ENCODE measurements around the gene SLC6A12.
A peak's percentile ranks its signal among the peaks of the same experiment; 100 is the strongest.

The SLC6A12 gene

DNA sequence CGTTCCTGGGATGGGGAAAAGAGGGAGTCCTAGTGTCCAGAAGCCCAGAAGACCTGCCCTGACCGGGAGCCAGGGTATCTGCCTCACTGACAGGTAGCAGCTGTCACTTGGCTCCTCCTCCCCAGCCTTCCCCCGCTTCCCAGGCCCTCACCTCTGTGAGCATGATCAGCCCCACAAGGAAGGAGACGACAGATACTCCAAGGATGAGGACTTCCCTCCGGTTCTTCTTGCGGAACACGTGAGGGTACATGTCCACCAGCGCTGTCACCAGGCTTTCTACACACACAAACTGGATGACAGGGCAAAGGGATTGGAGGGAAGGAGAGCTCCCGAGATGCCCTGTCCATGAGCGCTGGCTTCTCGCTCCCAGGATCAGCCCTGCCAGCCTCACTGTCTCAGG is 9.9 kb upstream of the SLC6A12 start:
- TF ChIP-seq, protein P1, sequence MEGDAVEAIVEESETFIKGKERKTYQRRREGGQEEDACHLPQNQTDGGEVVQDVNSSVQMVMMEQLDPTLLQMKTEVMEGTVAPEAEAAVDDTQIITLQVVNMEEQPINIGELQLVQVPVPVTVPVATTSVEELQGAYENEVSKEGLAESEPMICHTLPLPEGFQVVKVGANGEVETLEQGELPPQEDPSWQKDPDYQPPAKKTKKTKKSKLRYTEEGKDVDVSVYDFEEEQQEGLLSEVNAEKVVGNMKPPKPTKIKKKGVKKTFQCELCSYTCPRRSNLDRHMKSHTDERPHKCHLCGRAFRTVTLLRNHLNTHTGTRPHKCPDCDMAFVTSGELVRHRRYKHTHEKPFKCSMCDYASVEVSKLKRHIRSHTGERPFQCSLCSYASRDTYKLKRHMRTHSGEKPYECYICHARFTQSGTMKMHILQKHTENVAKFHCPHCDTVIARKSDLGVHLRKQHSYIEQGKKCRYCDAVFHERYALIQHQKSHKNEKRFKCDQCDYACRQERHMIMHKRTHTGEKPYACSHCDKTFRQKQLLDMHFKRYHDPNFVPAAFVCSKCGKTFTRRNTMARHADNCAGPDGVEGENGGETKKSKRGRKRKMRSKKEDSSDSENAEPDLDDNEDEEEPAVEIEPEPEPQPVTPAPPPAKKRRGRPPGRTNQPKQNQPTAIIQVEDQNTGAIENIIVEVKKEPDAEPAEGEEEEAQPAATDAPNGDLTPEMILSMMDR (IDR thresholded peaks at IDR 0.05; ENCODE audit: low read depth, low read length, missing control alignments): no peak
- peaks cover 15% of the 10 kb centered on the region for H3K27me3 ChIP-seq (replicated peaks)
- no peak for DNase-seq
- in situ Hi-C loops (cut with HindIII; ENCODE audit: low pct_ligation_motif_present, low sequenced_read_pairs): no loop called here
- no peaks in the 10 kb centered on the region for H3K36me3 ChIP-seq (replicated peaks)
- no peak overlapping the region for H3K4me3 ChIP-seq (ENCODE audit: low read depth, low read length)
- H3K27ac ChIP-seq: no peak overlapping the region

DNA sequence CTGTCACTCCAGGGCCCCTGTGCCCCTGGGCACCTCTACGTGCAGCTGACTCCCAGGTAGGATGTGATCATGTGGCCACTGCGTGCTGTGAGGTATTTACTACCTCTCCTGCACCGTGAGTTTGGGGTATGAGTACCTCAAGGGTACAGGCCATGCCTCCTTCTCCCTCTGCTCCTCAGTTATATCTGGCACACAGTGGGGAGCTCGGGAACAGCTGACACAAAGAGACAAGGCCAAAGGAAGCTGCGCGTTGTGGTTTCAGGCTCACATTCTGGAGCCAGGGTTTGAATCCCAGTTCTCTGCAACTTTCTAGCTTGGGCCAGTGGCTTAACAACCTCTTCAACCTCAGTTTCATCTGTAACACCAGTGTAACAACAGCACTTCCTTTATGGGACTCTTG is 7.8 kb upstream of the SLC6A12 start:
- DNase-seq: no peak
- H3K36me3 ChIP-seq (replicated peaks): no peaks in the 10 kb centered on the region
- no peak overlapping the region for H3K27ac ChIP-seq
- TF ChIP-seq, protein P1 (IDR thresholded peaks at IDR 0.05; ENCODE audit: low read depth, low read length, missing control alignments): no peak
- peaks cover 3% of the 10 kb centered on the region for H3K27me3 ChIP-seq (replicated peaks)
- H3K4me3 ChIP-seq (ENCODE audit: low read depth, low read length): no peak overlapping the region
- in situ Hi-C loops (cut with HindIII; ENCODE audit: low pct_ligation_motif_present, low sequenced_read_pairs): no loop called here

DNA sequence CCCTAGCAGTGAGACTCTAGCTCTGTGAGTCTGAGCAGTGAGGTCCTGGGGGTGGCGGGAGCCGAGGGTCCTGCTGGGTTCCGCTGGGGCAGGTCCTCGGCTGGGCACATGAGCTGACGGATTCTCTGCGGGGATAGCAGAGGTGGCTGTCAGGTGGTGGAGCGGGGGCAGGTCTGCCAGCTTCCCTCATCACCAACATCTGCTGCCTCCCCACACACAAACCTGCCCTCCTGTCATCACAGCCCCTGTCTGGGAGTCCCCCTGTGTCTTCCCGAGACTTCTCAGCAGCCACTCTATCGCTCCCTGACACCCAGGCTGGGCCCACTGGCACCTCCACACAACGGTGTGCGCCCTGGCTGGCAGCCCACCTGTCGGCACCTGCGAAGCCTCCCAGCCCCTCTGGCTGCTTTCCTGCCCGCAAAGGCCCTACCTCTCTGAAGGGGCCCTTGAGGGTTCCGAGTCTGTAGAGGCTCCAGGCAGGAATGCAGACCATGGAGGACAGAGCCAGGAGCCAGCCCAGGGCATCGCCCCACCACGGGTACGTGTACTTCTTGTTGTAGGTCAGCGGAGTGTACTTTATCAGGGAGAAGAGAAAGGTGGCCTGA is 7.1 kb upstream of the SLC6A12 start:
- H3K27me3 ChIP-seq (replicated peaks): peaks cover 3% of the 10 kb centered on the region
- DNase-seq: no peak

DNA sequence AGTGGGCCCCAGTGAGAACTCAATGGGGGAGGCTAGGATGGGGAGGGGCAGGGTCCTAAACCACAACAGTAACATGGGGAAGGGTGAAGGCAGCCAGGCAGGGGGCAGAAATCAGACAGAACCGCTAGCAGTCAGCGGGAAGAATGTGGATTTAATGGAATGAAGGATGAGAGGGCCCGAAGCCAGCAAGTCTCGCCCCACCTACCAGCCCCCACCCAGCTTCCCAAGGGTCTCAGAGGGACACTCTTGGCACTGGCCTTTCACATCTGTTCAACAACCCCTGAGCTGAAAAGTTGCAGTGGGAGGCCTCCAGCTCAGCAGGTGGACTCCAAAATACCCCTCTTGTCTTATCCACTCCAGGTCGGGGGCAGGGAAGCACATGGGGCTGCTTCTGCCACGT is 6.5 kb upstream of the SLC6A12 start:
- no peak for DNase-seq
- in situ Hi-C loops (cut with HindIII; ENCODE audit: low pct_ligation_motif_present, low sequenced_read_pairs): no loop called here
- Histone ChIP-seq H3K4me3 (ENCODE audit: low read depth, low read length) (no peak overlapping the region), H3K27ac (no peak overlapping the region), H3K27me3 (replicated peaks) (peaks cover 3% of the 10 kb centered on the region), H3K36me3 (replicated peaks) (no peaks in the 10 kb centered on the region)
- TF ChIP-seq, protein P1 (IDR thresholded peaks at IDR 0.05; ENCODE audit: low read depth, low read length, missing control alignments): no peak

More for the DNA sequence above, 7.1 kb upstream of the SLC6A12 start:
- TF ChIP-seq, protein P1 (IDR thresholded peaks at IDR 0.05; ENCODE audit: low read depth, low read length, missing control alignments): no peak
- H3K4me3 ChIP-seq (ENCODE audit: low read depth, low read length): no peak overlapping the region
- in situ Hi-C loops (cut with HindIII; ENCODE audit: low pct_ligation_motif_present, low sequenced_read_pairs): no loop called here
- H3K27ac ChIP-seq: no peak overlapping the region
- no peaks in the 10 kb centered on the region for H3K36me3 ChIP-seq (replicated peaks)

DNA sequence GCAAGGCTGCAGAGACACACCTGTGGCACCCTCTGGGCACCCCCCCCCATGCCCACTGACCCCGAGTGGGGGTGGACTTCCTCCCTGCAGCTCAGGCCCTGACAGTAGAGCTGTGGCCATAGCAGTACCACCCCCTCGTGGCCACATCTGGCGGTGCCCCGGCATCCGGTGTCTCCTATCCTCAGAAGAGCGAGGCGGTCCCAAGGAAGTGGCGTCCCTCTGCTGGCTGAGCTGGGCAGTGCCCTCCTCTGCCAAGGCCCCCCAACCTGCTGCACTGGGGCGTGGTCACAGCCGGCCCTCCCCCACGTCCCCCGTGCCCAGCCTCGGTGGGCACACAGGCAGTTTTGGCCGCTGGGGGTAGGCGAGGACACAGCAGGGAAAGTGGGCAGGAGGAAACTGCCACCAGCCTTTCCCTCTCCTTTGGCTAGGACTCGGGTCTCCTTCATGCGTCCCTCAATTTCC is 6.0 kb upstream of the SLC6A12 start:
- Histone ChIP-seq H3K36me3 (replicated peaks) (no peaks in the 10 kb centered on the region), H3K27ac (no peak overlapping the region), H3K4me3 (ENCODE audit: low read depth, low read length) (no peak overlapping the region), H3K27me3 (replicated peaks) (peaks cover 3% of the 10 kb centered on the region)
- peak; percentile 48 for DNase-seq
- TF ChIP-seq, protein P1 (IDR thresholded peaks at IDR 0.05; ENCODE audit: low read depth, low read length, missing control alignments): peak; percentile 81
- in situ Hi-C loops (cut with HindIII; ENCODE audit: low pct_ligation_motif_present, low sequenced_read_pairs): no loop called here
